HCT116 (cell line): Measurements from ENCODE around the gene ADGRV1. TPM values are rescaled to one million over a fixed set of nuclear protein-coding genes. Genes with fewer than 3 reads are reported as not detected.

ENCODE experiments used
- ATAC-seq: fragments of 200-7000 bp; cut with Tn5 transposase; 2 replicates; pipeline ENCODE4 v1.9.1; 2020; ENCODE audit warnings: mild to moderate bottlenecking, moderate library complexity
- BruUV-seq: library from RNA; stranded (reverse); fragments of 400-500 nt; replicated peaks from 2 replicates; lab custom pipeline; 2021; lab: Mats Ljungman, UMichigan
- CTCF ChIA-PET: fragments of 300-600 bp; sonication (Branson Sonifier 250); formaldehyde crosslinking; loops from one replicate; lab custom pipeline; 2021; ENCODE audit warnings: antibody characterized with exemption; lab: Charles Lee
- POLR2A ChIA-PET: fragments of 300-600, 350-600 bp; sonication (Branson Sonifier 250); formaldehyde crosslinking; loops from one replicate; lab custom pipeline; 2021; ENCODE audit warnings: antibody characterized with exemption; lab: Charles Lee
- RAD21 ChIA-PET, 2 experiments: fragments of 300-600 bp; sonication (Branson Sonifier 250); formaldehyde crosslinking; loops; one replicate each; lab custom pipeline; 2023; ENCODE audit warnings: low total read pairs in 2 of 2; ENCODE audit not compliant: uncharacterized antibody in 2 of 2, unreplicated experiment in 2 of 2, low non-redundant PET in 1 of 2; lab: Charles Lee
- DNase-seq: peaks from one replicate; pipeline ENCODE4 v3.0.0-alpha.2; 2010; ENCODE audit warnings: low read depth, low spot score
- H2AFZ ChIP-seq: fragments of 200-600 bp; shearing (Covaris generic), sonication (generic); 2 replicates; pipeline ENCODE4 v1.6.1; 2017; ENCODE audit warnings: low read depth, mixed run types, mixed read lengths, antibody characterized with exemption, low read length; ENCODE audit not compliant: poor library complexity, severe bottlenecking
- H3K27ac ChIP-seq: 2 replicates; pipeline ENCODE4 v1.5.1; 2012; ENCODE audit warnings: low read depth, low read length
- H3K27me3 ChIP-seq: fragments of 200-600 bp; sonication (generic); 2 replicates; pipeline ENCODE4 v1.6.1; 2016; ENCODE audit warnings: mixed run types, low read length, mixed read lengths; ENCODE audit not compliant: insufficient read depth
- H3K36me3 ChIP-seq, 2 experiments: fragments of 200-500 bp in 1 of 2; fragments of 200-600 bp in 1 of 2; sonication (Bioruptor generic) in 1 of 2; sonication (generic) in 1 of 2; 2 replicates each; pipeline versions ENCODE4 v1.5.1 to v1.6.1; 2014 to 2016; ENCODE audit warnings: low read length in 2 of 2, inconsistent platforms in 1 of 2, mixed read lengths in 1 of 2, mixed run types in 1 of 2; ENCODE audit not compliant: insufficient read depth in 2 of 2, control insufficient read depth in 1 of 2
- H3K4me1 ChIP-seq, 2 experiments: fragments of 200-600 bp in 1 of 2; sonication (generic) in 1 of 2; 2 replicates each; pipeline versions ENCODE4 v1.5.1 to v1.6.1; 2012 to 2017; ENCODE audit warnings: low read length in 2 of 2, inconsistent platforms in 1 of 2, mild to moderate bottlenecking in 1 of 2, mixed read lengths in 1 of 2, mixed run types in 1 of 2, moderate library complexity in 1 of 2; ENCODE audit not compliant: insufficient read depth in 2 of 2, control insufficient read depth in 1 of 2
- H3K4me2 ChIP-seq: fragments of 200-600 bp; sonication (generic); 2 replicates; pipeline ENCODE4 v1.6.1; 2017; ENCODE audit warnings: mixed run types, low read length, mixed read lengths
- H3K4me3 ChIP-seq, 2 experiments: fragments of 200-600 bp in 1 of 2; sonication (generic) in 1 of 2; replicated peaks in 1 of 2; 2 replicates each; pipeline ENCODE4 v1.5.1; 2011 to 2016; ENCODE audit warnings: low read length in 2 of 2, control low read depth in 1 of 2, low read depth in 1 of 2, mild to moderate bottlenecking in 1 of 2, mixed read lengths in 1 of 2, mixed run types in 1 of 2
- H3K79me2 ChIP-seq: fragments of 200-600 bp; sonication (generic); 2 replicates; pipeline ENCODE4 v1.6.1; 2017; ENCODE audit warnings: mild to moderate bottlenecking, mixed run types, low read length, moderate library complexity, mixed read lengths; ENCODE audit not compliant: insufficient read depth
- H3K9ac ChIP-seq: fragments of 200-600 bp; sonication (generic); 2 replicates; pipeline ENCODE4 v1.6.1; 2016; ENCODE audit warnings: low read length, mixed read lengths
- H3K9me2 ChIP-seq: fragments of 200-600 bp; sonication (generic), shearing (Covaris generic); 2 replicates; pipeline ENCODE4 v1.6.1; 2017; ENCODE audit warnings: mixed run types, mild to moderate bottlenecking, moderate library complexity; ENCODE audit not compliant: insufficient read depth
- H3K9me3 ChIP-seq, 2 experiments: fragments of 200-500 bp in 1 of 2; fragments of 200-600 bp in 1 of 2; sonication (Bioruptor generic) in 1 of 2; sonication (generic) in 1 of 2; 2 replicates each; pipeline ENCODE4 v1.6.1; 2014 to 2017; ENCODE audit warnings: low read length in 2 of 2, mixed read lengths in 2 of 2, inconsistent platforms in 1 of 2, low read depth in 1 of 2, mild to moderate bottlenecking in 1 of 2, mixed run types in 1 of 2, moderate library complexity in 1 of 2; ENCODE audit not compliant: control insufficient read depth in 1 of 2, insufficient read depth in 1 of 2
- H4K20me1 ChIP-seq: fragments of 200-600 bp; sonication (generic), shearing (Covaris generic); 2 replicates; pipeline ENCODE4 v1.6.1; 2017; ENCODE audit warnings: mixed run types, mild to moderate bottlenecking, moderate library complexity; ENCODE audit not compliant: insufficient read depth
- ATF3 ChIP-seq: IDR thresholded peaks from 2 replicates; pipeline ENCODE4 v1.6.1; 2012
- CEBPB ChIP-seq: IDR thresholded peaks from 2 replicates; pipeline ENCODE4 v1.6.1; 2012; ENCODE audit warnings: low read depth
- EGR1 ChIP-seq: IDR thresholded peaks from 2 replicates; pipeline ENCODE4 v1.6.1; 2012; ENCODE audit warnings: low read depth
- ELF1 ChIP-seq: IDR thresholded peaks from 2 replicates; pipeline ENCODE4 v1.6.1; 2012; ENCODE audit warnings: low read depth, borderline replicate concordance
- EZH2 ChIP-seq: fragments of 200-600 bp; sonication (generic); IDR thresholded peaks from 2 replicates; pipeline ENCODE4 v1.6.1; 2017; ENCODE audit warnings: antibody characterized with exemption, mixed run types
- FOSL1 ChIP-seq: IDR thresholded peaks from 2 replicates; pipeline ENCODE4 v1.6.1; 2012; ENCODE audit warnings: low read depth
- JUND ChIP-seq: IDR thresholded peaks from 2 replicates; pipeline ENCODE4 v1.6.1; 2012
- MAX ChIP-seq: IDR thresholded peaks from 2 replicates; pipeline ENCODE4 v1.6.1; 2012
- RAD21 ChIP-seq: IDR thresholded peaks from 2 replicates; pipeline ENCODE4 v1.6.1; 2012; ENCODE audit warnings: low read depth, mild to moderate bottlenecking
- SIN3A ChIP-seq: IDR thresholded peaks from 2 replicates; pipeline ENCODE4 v1.6.1; 2012; ENCODE audit warnings: low read depth
- SP1 ChIP-seq: IDR thresholded peaks from 2 replicates; pipeline ENCODE4 v1.6.1; 2012; ENCODE audit warnings: low read depth
- YY1 ChIP-seq: IDR thresholded peaks from 2 replicates; pipeline ENCODE4 v1.6.1; 2011; ENCODE audit warnings: low read length, low read depth, moderate library complexity, mild to moderate bottlenecking; ENCODE audit not compliant: insufficient replicate concordance; ENCODE audit errors: extremely low read depth
- ZFX ChIP-seq: fragments of 450-650 bp; IDR thresholded peaks from 2 replicates; pipeline ENCODE4 v1.6.1; 2017
- ZNF274 ChIP-seq: fragments of 200-500 bp; sonication (Bioruptor generic); IDR thresholded peaks from 2 replicates; pipeline ENCODE4 v1.6.1; 2014; ENCODE audit warnings: mild to moderate bottlenecking, low read depth, low read length, inconsistent platforms
- intact Hi-C: fragments of 100-400 bp; cut with micrococcal nuclease; formaldehyde crosslinking; loops from 2 replicates; pipeline ENCODE4 v1.10.0; 2022
- total RNA-seq: library from RNA; stranded (reverse); gene quantifications from one replicate; pipeline ENCODE4 v1.2.1, GENCODE V29; 2021; ENCODE audit not compliant: unreplicated experiment
- TF ChIP-seq, protein P1 (sequence below): IDR thresholded peaks from 2 replicates; pipeline ENCODE4 v1.6.1; 2012; ENCODE audit warnings: low read depth

The ADGRV1 gene
- total RNA-seq, 1 experiment from 2014 or later: 6.0 TPM

DNA sequence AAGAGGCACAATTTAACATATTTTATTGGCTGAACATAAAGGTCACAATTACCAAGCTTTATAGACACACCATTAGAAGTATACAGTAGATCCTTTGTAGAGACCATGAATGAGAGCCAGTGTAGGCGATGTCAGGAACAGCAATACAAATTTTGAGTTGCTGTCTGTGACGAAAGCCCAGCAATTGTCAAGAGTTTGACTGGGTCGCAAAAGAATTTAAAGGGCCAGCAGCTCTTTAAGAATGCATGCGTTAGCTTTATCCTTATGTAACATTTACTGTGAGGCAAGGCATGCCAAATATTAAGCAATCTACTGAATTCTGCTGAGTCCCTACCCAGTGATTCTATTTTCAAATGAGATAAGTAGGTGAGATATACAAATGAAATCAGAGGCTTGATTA, 587.6 kb downstream of the ADGRV1 start:
- no peaks in the 10 kb centered on the region for H3K79me2 ChIP-seq
- no TSS peak for BruUV-seq
- H3K4me2 ChIP-seq: no peak overlapping the region
- TF ChIP-seq ZFX: no peak
- no peak for TF ChIP-seq SP1
- no peak for TF ChIP-seq FOSL1
- TF ChIP-seq CEBPB: no peak
- TF ChIP-seq, protein P1, sequence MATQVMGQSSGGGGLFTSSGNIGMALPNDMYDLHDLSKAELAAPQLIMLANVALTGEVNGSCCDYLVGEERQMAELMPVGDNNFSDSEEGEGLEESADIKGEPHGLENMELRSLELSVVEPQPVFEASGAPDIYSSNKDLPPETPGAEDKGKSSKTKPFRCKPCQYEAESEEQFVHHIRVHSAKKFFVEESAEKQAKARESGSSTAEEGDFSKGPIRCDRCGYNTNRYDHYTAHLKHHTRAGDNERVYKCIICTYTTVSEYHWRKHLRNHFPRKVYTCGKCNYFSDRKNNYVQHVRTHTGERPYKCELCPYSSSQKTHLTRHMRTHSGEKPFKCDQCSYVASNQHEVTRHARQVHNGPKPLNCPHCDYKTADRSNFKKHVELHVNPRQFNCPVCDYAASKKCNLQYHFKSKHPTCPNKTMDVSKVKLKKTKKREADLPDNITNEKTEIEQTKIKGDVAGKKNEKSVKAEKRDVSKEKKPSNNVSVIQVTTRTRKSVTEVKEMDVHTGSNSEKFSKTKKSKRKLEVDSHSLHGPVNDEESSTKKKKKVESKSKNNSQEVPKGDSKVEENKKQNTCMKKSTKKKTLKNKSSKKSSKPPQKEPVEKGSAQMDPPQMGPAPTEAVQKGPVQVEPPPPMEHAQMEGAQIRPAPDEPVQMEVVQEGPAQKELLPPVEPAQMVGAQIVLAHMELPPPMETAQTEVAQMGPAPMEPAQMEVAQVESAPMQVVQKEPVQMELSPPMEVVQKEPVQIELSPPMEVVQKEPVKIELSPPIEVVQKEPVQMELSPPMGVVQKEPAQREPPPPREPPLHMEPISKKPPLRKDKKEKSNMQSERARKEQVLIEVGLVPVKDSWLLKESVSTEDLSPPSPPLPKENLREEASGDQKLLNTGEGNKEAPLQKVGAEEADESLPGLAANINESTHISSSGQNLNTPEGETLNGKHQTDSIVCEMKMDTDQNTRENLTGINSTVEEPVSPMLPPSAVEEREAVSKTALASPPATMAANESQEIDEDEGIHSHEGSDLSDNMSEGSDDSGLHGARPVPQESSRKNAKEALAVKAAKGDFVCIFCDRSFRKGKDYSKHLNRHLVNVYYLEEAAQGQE: no peak
- no peak for TF ChIP-seq RAD21
- no peak for TF ChIP-seq JUND
- TF ChIP-seq MAX: no peak
- no peak for TF ChIP-seq ZNF274
- no peak for TF ChIP-seq ELF1
- TF ChIP-seq EGR1: no peak
- TF ChIP-seq EZH2: no peak
- no peak for TF ChIP-seq YY1
- TF ChIP-seq SIN3A: no peak
- TF ChIP-seq ATF3: no peak
- ChIA-PET RAD21 (no interaction called here), POLR2A (no interaction called here), CTCF (no interaction called here)
- no peak overlapping the region for H3K27ac ChIP-seq
- intact Hi-C loops: no loop called here
- H3K9ac ChIP-seq: no peak overlapping the region
- DNase-seq (no peak), ATAC-seq (no peak)
- H2AFZ ChIP-seq: no peak overlapping the region
- peaks cover 0 to 10% of the 10 kb centered on the region in 2 experiments; a peak in 2 of 4 replicates for H3K4me1 ChIP-seq
- no peaks in the 10 kb centered on the region for H3K36me3 ChIP-seq
- no peaks in the 10 kb centered on the region for H4K20me1 ChIP-seq
- no peaks in the 10 kb centered on the region for H3K9me2 ChIP-seq
- H3K9me3 ChIP-seq: no peaks in the 10 kb centered on the region
- no peaks in the 10 kb centered on the region for H3K27me3 ChIP-seq
- no peak overlapping the region for H3K4me3 ChIP-seq
